K562 (cell line): ENCODE results near the gene WDR47. TPM values are rescaled to one million over a fixed set of nuclear protein-coding genes. Genes with fewer than 3 reads are reported as not detected.

Source experiments
- ATAC-seq: fragments of 200-7000 bp; cut with Tn5 transposase; 3 replicates; pipeline ENCODE4 v1.9.1; 2020; ENCODE audit warnings: moderate library complexity
- BruUV-seq: library from RNA; stranded (reverse); fragments of 400-500 nt; replicated peaks from 2 replicates; lab custom pipeline; 2021; lab: Mats Ljungman, UMichigan
- CTCF ChIA-PET: fragments of 300-600 bp; formaldehyde crosslinking; extraction: SDS; loops from one replicate; lab custom pipeline; 2021; ENCODE audit warnings: low intra/inter-chr PET ratio; lab: Yijun Ruan, JAX
- POLR2A ChIA-PET: fragments of 300-600, 350-650 bp; sonication (Branson Sonifier 250); formaldehyde crosslinking; extraction: SDS; loops from one replicate; lab custom pipeline; 2021; ENCODE audit warnings: antibody characterized with exemption, inconsistent platforms; lab: Yijun Ruan, JAX
- DNase-seq, 4 experiments: peaks; one replicate each; pipeline versions ENCODE4 v3.0.0 to v3.0.0-alpha.2; 2011 to 2018; ENCODE audit warnings: low spot score in 3 of 4, mixed read lengths in 3 of 4; ENCODE audit errors: extremely low read depth in 1 of 4
- FAIRE-seq: peaks from 2 replicates; lab custom pipeline; 2011; peaks lifted over from hg19 to GRCh38; lab: Jason Lieb, UNC
- H2AFZ ChIP-seq: 2 replicates; pipeline ENCODE4 v1.6.0; 2011; ENCODE audit warnings: low read depth, low read length, control low read depth, inconsistent platforms
- H3K27ac ChIP-seq: fragments of 200-600 bp; 3 replicates; pipeline ENCODE4 v1.8.0; 2011; ENCODE audit warnings: low read depth, mild to moderate bottlenecking, control low read depth, inconsistent platforms, low read length, moderate library complexity, mixed read lengths; ENCODE audit errors: extremely low read depth
- H3K27me3 ChIP-seq, 2 experiments: fragments of 300-600 bp in 1 of 2; 2 replicates in 1 of 2; 3 replicates in 1 of 2; pipeline versions ENCODE4 v1.6.0 to v1.8.0; 2011; ENCODE audit warnings: inconsistent platforms in 2 of 2, low read length in 2 of 2, mild to moderate bottlenecking in 1 of 2, mixed read lengths in 1 of 2, moderate library complexity in 1 of 2; ENCODE audit not compliant: control insufficient read depth in 2 of 2, insufficient read depth in 2 of 2
- H3K36me3 ChIP-seq: fragments of 300-600 bp; 3 replicates; pipeline ENCODE4 v1.8.0; 2011; ENCODE audit warnings: mild to moderate bottlenecking, low read length, inconsistent platforms; ENCODE audit not compliant: control insufficient read depth, insufficient read depth
- H3K4me1 ChIP-seq, 2 experiments: fragments of 200-600 bp in 1 of 2; replicated peaks in 1 of 2; 2 replicates in 1 of 2; 3 replicates in 1 of 2; pipeline versions ENCODE4 v1.5.1 to v1.8.0; 2011; ENCODE audit warnings: inconsistent platforms in 2 of 2, low read length in 2 of 2, mild to moderate bottlenecking in 1 of 2, mixed read lengths in 1 of 2, moderate library complexity in 1 of 2; ENCODE audit not compliant: control insufficient read depth in 2 of 2, insufficient read depth in 2 of 2
- H3K4me2 ChIP-seq: 2 replicates; pipeline ENCODE4 v1.6.1; 2011; ENCODE audit warnings: low read length, control low read depth, inconsistent platforms, mixed read lengths; ENCODE audit not compliant: insufficient read depth
- H3K4me3 ChIP-seq: fragments of 200-600 bp; sonication (generic), shearing (Covaris generic); 2 replicates; pipeline ENCODE4 v1.5.1; 2016; ENCODE audit warnings: control low read depth, inconsistent platforms
- H3K79me2 ChIP-seq: fragments of 200-600 bp; 3 replicates; pipeline ENCODE4 v1.8.0; 2011; ENCODE audit warnings: low read length, inconsistent platforms; ENCODE audit not compliant: control insufficient read depth, insufficient read depth
- H3K9ac ChIP-seq, 2 experiments: 2 replicates each; pipeline versions ENCODE4 v1.6.0 to v1.6.1; 2011; ENCODE audit warnings: low read depth in 2 of 2, low read length in 2 of 2, control low read depth in 1 of 2, inconsistent platforms in 1 of 2, mild to moderate bottlenecking in 1 of 2, mixed read lengths in 1 of 2; ENCODE audit not compliant: insufficient read depth in 1 of 2
- H3K9me1 ChIP-seq: one replicate; pipeline ENCODE4 v1.6.0; 2011; ENCODE audit warnings: inconsistent platforms, mild to moderate bottlenecking, low read length, moderate library complexity; ENCODE audit not compliant: control insufficient read depth, insufficient read depth
- H3K9me3 ChIP-seq: replicated peaks from 2 replicates; pipeline ENCODE4 v1.5.1; 2011; ENCODE audit warnings: low read depth, low read length, inconsistent platforms; ENCODE audit not compliant: control insufficient read depth, insufficient read depth
- H4K20me1 ChIP-seq: replicated peaks from 2 replicates; pipeline ENCODE4 v1.6.1; 2011; ENCODE audit warnings: low read length, inconsistent platforms, mixed read lengths; ENCODE audit not compliant: control insufficient read depth, insufficient read depth
- DMBX1 ChIP-seq: fragments of 250-450 bp; sonication (Bioruptor Pico); IDR thresholded peaks from 2 replicates; pipeline ENCODE4 v1.8.0; 2022; ENCODE audit warnings: inconsistent platforms, mild to moderate bottlenecking, moderate library complexity, borderline replicate concordance
- HMGXB4 ChIP-seq: sonication (generic); formaldehyde crosslinking; IDR thresholded peaks from 2 replicates; pipeline ENCODE4 v1.8.1; 2023; ENCODE audit warnings: mild to moderate bottlenecking, missing genetic modification reagents
- MCM5 ChIP-seq: fragments of 450-650 bp; IDR thresholded peaks from 2 replicates; pipeline ENCODE4 v1.6.1; 2016; ENCODE audit warnings: low read depth
- WGBS: fragments of 100-300 bp; shearing (Covaris generic); methylation state at CpG from one replicate; pipeline ENCODE4 v1.1.6; 2016; ENCODE audit warnings: low coverage, mixed read lengths; ENCODE audit not compliant: insufficient coverage; ENCODE audit errors: missing lambda C conversion rate; 5-methylcytosine and 5-hydroxymethylcytosine counted together
- in situ Hi-C: fragments of 300-500 bp; cut with MboI; formaldehyde crosslinking; loops from 4 replicates; pipeline ENCODE4 v1.15.0; 2018; ENCODE audit warnings: inconsistent platforms, mixed read lengths
- intact Hi-C: fragments of 100-400 bp; cut with micrococcal nuclease; formaldehyde crosslinking; loops from 2 replicates; pipeline ENCODE4 v1.14.2; 2022
- polyA plus RNA-seq, 8 experiments: library from polyadenylated mRNA; depleted of rRNA in 4 of 8; stranded (reverse) in 5 of 8; unstranded in 3 of 8; fragments of >200 nt; fragmentation: Nextera tagmentation in 2 of 8; fragmentation: Illumina TruSeq in 1 of 8; extraction: Ambion mirVana in 2 of 8; extraction: Trizol in 1 of 8; gene quantifications; 2 replicates each; pipeline versions ENCODE4 v1.2.1 to v1.2.3, GENCODE V29; 2011 to 2014; ENCODE audit warnings: inconsistent platforms in 1 of 8, missing spikeins in 1 of 8
- total RNA-seq, 7 experiments: library from RNA; depleted of rRNA in 6 of 7; stranded (reverse); fragments of >200 nt in 6 of 7; fragmentation: Illumina TruSeq in 2 of 7; extraction: Trizol in 2 of 7; gene quantifications; 2 replicates each; pipeline versions ENCODE4 v1.2.1 to v1.2.3, GENCODE V29; 2011 to 2021; ENCODE audit warnings: low replicate concordance in 1 of 7
- TF ChIP-seq, protein P1 (sequence below): sonication (generic); formaldehyde crosslinking; IDR thresholded peaks from 2 replicates; pipeline ENCODE4 v1.8.0; 2022; ENCODE audit warnings: missing genetic modification reagents, mild to moderate bottlenecking, borderline replicate concordance
- TF ChIP-seq, protein P2 (sequence below): fragments of 450-650 bp; IDR thresholded peaks from 2 replicates; pipeline ENCODE4 v1.7.1; 2018; ENCODE audit warnings: mild to moderate bottlenecking, low read depth; ENCODE audit not compliant: partially characterized antibody
- TF ChIP-seq, protein P3 (sequence below): sonication (generic); formaldehyde crosslinking; IDR thresholded peaks from 2 replicates; pipeline ENCODE4 v1.8.0; 2022; ENCODE audit warnings: missing genetic modification reagents, mild to moderate bottlenecking, borderline replicate concordance

The WDR47 gene
- total and polyA plus RNA-seq, 9 of the 15 experiments (the other 6 are each of a cell fraction or from before 2014, with no cell fraction given) = 1.3 to 10.1 (median 4.9) TPM

DNA sequence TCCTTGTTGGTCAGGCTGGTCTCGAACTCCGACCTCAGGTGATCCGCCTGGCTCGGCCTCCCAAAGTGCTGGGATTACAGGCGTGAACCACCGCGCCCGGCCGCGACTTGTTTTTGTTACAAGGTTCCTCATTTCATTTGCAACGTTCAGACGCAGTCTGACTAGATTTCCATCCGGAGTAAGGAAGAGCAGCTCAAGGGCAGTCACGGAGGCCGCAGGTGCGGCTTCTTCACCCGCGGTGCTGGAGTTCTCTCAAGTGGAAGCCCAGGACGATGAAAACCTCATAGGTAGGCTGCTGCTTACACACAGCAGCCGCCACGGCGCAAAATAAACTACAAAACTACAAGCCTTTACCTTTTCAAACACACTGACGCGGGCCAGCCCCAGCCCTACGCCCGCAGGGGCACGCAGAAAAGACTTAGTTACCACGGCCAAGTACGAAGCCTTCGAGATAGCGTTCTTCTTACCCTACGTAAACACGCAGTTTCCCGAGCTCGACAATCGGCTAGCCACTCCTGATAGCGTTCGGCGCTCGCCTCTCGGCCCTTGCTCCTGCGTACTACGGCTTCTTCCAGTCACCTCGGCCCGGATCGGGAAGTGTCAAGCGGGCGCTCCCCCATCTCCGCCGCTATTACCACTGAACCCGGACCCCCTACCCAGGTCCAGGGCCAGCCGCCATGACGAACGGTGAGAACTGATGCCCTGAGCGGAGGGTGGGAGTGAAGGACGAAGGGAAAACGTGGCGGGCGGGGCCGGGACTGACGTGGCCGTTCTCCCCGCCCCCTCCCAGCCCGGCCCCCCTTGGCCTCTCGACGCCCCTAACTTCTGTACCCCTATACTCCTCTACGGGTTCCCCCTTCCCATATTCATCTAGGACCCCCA, 48.5 kb upstream of the WDR47 start, which contains the start of gene TMEM167B (continued):
- TF ChIP-seq, protein P1, sequence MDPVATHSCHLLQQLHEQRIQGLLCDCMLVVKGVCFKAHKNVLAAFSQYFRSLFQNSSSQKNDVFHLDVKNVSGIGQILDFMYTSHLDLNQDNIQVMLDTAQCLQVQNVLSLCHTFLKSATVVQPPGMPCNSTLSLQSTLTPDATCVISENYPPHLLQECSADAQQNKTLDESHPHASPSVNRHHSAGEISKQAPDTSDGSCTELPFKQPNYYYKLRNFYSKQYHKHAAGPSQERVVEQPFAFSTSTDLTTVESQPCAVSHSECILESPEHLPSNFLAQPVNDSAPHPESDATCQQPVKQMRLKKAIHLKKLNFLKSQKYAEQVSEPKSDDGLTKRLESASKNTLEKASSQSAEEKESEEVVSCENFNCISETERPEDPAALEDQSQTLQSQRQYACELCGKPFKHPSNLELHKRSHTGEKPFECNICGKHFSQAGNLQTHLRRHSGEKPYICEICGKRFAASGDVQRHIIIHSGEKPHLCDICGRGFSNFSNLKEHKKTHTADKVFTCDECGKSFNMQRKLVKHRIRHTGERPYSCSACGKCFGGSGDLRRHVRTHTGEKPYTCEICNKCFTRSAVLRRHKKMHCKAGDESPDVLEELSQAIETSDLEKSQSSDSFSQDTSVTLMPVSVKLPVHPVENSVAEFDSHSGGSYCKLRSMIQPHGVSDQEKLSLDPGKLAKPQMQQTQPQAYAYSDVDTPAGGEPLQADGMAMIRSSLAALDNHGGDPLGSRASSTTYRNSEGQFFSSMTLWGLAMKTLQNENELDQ (CRISPR knock-in tag) = 0 out of 2 replicates have a peak, but pooled peaks have one; percentile 76

DNA sequence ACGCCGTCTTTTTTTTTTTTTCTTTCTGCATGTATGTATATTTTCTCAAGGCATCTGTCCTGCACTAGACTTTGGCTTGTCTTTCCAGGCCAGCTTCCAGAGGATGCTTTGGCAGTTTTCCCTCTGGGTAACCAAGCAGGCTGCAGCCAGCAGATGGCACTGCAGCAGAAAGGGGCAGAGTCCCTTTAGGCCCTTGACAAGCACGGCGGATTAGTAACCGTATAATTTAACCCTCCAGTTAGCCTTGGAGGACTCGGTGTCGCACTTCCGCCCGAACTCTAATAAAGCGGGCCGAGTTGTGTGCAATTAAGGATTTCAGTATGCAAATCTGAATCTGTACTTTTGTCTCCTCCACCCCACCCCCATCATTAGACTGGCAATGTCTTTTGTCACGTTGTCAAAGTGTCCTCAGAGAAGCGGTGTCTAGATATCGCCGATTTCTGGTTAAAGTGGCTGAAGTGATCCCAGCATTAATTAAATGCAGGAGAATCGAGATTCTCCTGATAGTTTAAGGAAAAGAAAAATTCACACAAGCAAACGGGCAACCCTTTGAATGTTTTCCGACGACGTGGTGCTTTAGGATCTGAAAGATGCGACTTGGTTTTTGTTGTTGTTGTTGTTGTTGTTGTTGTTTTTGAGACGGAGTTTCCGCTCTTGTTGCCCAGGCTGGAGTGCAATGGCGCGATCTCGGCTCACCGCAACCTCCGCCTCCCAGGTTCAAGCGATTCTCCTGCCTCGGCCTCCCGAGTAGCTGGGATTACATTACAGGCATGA, 47.5 kb upstream of the WDR47 start:
- H2AFZ ChIP-seq = peak overlapping the region; percentile 99
- TF ChIP-seq, protein P2, sequence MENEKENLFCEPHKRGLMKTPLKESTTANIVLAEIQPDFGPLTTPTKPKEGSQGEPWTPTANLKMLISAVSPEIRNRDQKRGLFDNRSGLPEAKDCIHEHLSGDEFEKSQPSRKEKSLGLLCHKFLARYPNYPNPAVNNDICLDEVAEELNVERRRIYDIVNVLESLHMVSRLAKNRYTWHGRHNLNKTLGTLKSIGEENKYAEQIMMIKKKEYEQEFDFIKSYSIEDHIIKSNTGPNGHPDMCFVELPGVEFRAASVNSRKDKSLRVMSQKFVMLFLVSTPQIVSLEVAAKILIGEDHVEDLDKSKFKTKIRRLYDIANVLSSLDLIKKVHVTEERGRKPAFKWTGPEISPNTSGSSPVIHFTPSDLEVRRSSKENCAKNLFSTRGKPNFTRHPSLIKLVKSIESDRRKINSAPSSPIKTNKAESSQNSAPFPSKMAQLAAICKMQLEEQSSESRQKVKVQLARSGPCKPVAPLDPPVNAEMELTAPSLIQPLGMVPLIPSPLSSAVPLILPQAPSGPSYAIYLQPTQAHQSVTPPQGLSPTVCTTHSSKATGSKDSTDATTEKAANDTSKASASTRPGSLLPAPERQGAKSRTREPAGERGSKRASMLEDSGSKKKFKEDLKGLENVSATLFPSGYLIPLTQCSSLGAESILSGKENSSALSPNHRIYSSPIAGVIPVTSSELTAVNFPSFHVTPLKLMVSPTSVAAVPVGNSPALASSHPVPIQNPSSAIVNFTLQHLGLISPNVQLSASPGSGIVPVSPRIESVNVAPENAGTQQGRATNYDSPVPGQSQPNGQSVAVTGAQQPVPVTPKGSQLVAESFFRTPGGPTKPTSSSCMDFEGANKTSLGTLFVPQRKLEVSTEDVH = peak; percentile 35
- TF ChIP-seq MCM5 = no peak
- TF ChIP-seq, protein P3, sequence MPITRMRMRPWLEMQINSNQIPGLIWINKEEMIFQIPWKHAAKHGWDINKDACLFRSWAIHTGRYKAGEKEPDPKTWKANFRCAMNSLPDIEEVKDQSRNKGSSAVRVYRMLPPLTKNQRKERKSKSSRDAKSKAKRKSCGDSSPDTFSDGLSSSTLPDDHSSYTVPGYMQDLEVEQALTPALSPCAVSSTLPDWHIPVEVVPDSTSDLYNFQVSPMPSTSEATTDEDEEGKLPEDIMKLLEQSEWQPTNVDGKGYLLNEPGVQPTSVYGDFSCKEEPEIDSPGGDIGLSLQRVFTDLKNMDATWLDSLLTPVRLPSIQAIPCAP (CRISPR knock-in tag) = no peak
- peak; percentile 84; the same call in 1 of the 2 replicates for TF ChIP-seq HMGXB4
- no peak for TF ChIP-seq DMBX1 (CRISPR knock-in tag)

More for the DNA sequence above, 47.5 kb upstream of the WDR47 start:
- 3% methylated on average over 31 of the region's 31 CpGs for WGBS
- Histone ChIP-seq H4K20me1 (no peaks in the 10 kb centered on the region), H3K27me3 (no peaks in the 10 kb centered on the region), H3K4me1 (peaks cover 6 to 23% of the 10 kb centered on the region in 2 experiments; a peak in 4 of 5 replicates), H3K27ac (peak overlapping the region; percentile 95), H3K36me3 (peaks cover 22% of the 10 kb centered on the region), H3K9me3 (no peaks in the 10 kb centered on the region), H3K79me2 (peaks cover 52% of the 10 kb centered on the region), H3K4me3 (peak overlapping the region; percentile 85), H3K9me1 (no peaks in the 10 kb centered on the region), H3K4me2 (peak overlapping the region; percentile 97), H3K9ac (peak overlapping the region; percentile 90 to 93; a peak in 3 of 4 replicates)
- ATAC-seq (peak; percentile 76), FAIRE-seq (peak; percentile 90), DNase-seq (peak; percentile 79 to 95 (median 84))
- in situ Hi-C loops (no loop called here), intact Hi-C loops (loop anchor here (1.0 kb wide), 1 partner anchor 23 kb away; a partner anchor contains a TSS)
- no TSS peak for BruUV-seq
- POLR2A ChIA-PET = interaction anchor here (0.6 to 4.5 kb wide), 8 partner anchors 11 to 164 kb away, joined by 3 to 90 read pairs (median 5); partner anchors contain the start of gene TAF13
- CTCF ChIA-PET = interaction anchor here (0.7 to 2.9 kb wide), 4 partner anchors 9 to 22 kb away, joined by 3 to 12 read pairs (median 6); a partner anchor contains a TSS
